Cerebellar cortex (tissue), 1 donor: ENCODE results near the gene CFDP1.

ENCODE experiments used
- DNase-seq: peaks from one replicate; pipeline ENCODE4 v3.0.0-alpha.2; 2015; ENCODE audit warnings: low spot score

Gene CFDP1

DNA sequence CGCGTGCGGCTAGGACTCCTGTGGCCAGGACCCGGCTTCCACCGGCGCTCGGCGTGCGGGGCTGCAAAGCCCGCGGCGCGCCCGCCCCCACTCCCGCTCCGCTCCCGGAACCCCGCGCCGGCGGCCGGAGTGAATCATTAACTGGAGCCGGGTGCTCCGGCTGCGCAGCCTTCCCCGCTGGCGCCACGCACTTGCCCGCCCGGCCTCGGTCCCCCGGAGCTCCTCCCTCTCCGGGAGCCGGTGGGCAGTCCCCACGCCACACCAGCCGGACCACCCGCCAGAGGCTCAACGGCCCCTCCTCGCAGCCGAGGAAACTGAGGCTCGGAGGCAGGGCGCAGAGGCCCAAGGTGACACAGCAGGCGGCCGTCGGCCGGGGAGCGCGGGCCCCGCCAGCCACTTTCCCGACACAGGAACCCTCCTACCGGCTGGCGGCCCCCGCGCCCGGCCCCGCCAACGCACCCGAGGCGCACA, 182.5 kb downstream of the CFDP1 start:
- no peak for DNase-seq

- DNase-seq: no peak
Observed at GRCh38 chr16:75250089-75250808, 183.1 kb downstream of the CFDP1 start.

GRCh38 chr16:75249441-75249840, 183.9 kb downstream of the CFDP1 start:
- no peak for DNase-seq

- peak; percentile 79 for DNase-seq
Observed at GRCh38 chr16:75248536-75249380, 184.5 kb downstream of the CFDP1 start.

- no peak for DNase-seq
Observed at GRCh38 chr16:75248142-75248535, 185.2 kb downstream of the CFDP1 start.

- DNase-seq: no peak
Observed at GRCh38 chr16:75247249-75247648, 186.1 kb downstream of the CFDP1 start.

DNA sequence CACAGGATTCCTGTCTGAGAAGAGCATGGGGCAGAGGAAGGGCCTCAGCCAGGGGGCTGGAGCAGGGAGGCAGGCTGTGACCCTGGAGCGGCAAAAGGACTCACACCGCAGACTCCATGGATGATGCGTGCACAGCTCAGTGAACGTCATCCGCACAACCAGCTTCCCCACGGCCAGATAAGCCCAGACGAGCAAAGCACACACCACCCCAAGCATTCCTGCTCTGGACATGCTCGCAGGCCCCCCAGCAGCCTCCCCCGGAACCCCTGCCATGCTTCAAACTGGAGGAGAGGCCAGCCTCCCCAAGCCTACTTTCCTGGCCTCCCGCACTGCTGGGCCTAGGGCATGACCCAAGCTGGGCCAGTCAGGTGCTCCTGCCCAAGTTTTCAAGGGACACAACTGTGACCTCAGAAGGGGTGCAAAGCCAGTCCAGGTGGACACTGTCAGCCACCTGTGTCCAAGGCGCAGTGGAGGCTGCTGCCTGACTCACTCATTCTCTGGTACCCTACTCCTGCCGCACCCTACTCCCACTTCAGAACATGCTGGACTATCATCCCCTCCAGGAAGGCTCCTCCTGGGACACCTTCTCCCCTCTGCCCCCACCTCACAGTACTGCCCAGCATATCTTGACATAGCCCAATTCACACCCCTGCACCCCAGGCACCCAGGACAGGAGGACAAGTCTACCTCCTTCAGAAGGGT, 186.6 kb downstream of the CFDP1 start:
- DNase-seq: no peak

GRCh38 chr16:75244844-75245758, 188.2 kb downstream of the CFDP1 start:
- DNase-seq: peak; percentile 93

- DNase-seq: no peak
Observed at GRCh38 chr16:75244225-75244809, 189.0 kb downstream of the CFDP1 start.
